Thoracic aorta (tissue), 2 donors: ENCODE data around the gene C9orf152. TPM values are rescaled to one million over a fixed set of nuclear protein-coding genes. Genes with fewer than 3 reads are reported as not detected.
"Not testable (repeated sequence)": the region's sequence is repeated elsewhere in the genome, so short reads cannot be mapped to it uniquely, and the experiment has no call there.

Experiments used
- ATAC-seq: fragments of 150-250 bp; one replicate; pipeline ENCODE4 v1.8.0; 2017; ENCODE audit warnings: low read depth; ENCODE audit not compliant: insufficient number of reproducible peaks, low FRiP score
- DNase-seq: peaks from one replicate; pipeline ENCODE4 v3.0.0-alpha.2; 2020; ENCODE audit warnings: low spot score
- H3K27ac ChIP-seq, 2 donors: fragments of 200-600 bp; sonication (generic); 1 replicate in 1 of 2; 2 replicates in 1 of 2; pipeline ENCODE4 v1.5.1; 2016; ENCODE audit warnings: mild to moderate bottlenecking in 2 of 2, moderate library complexity in 2 of 2
- H3K27me3 ChIP-seq: fragments of 200-600 bp; sonication (generic); replicated peaks from 2 replicates; pipeline ENCODE4 v1.6.0; 2016; ENCODE audit warnings: mild to moderate bottlenecking; ENCODE audit not compliant: insufficient read depth
- H3K36me3 ChIP-seq: fragments of 200-600 bp; sonication (generic); one replicate; pipeline ENCODE4 v1.5.1; 2016
- H3K4me1 ChIP-seq, 2 donors: fragments of 200-600 bp; sonication (generic); 1 replicate in 1 of 2; 2 replicates in 1 of 2; pipeline versions ENCODE4 v1.5.1 to v1.6.0; 2016; ENCODE audit warnings: low read depth in 2 of 2, mild to moderate bottlenecking in 1 of 2; ENCODE audit not compliant: control insufficient read depth in 1 of 2
- H3K4me3 ChIP-seq: fragments of 200-600 bp; sonication (generic); 2 replicates; pipeline ENCODE4 v1.5.1; 2016; ENCODE audit warnings: mild to moderate bottlenecking
- H3K9me3 ChIP-seq: fragments of 200-600 bp; sonication (generic); 2 replicates; pipeline ENCODE4 v1.5.1; 2016
- total RNA-seq, 2 donors: library from RNA; depleted of rRNA; stranded (reverse); fragments of >200 nt; gene quantifications; one replicate each; pipeline versions ENCODE4 v1.1.0 to v1.2.3, GENCODE V29; 2016
- TF ChIP-seq, protein P1 (sequence below): fragments of 200-600 bp; sonication (generic); IDR thresholded peaks from one replicate; pipeline ENCODE4 v1.5.1; 2019; ENCODE audit warnings: antibody characterized with exemption

The C9orf152 gene
- total RNA-seq, 2 donors from 2014 or later = 0.56 TPM; not detected in 1

DNA sequence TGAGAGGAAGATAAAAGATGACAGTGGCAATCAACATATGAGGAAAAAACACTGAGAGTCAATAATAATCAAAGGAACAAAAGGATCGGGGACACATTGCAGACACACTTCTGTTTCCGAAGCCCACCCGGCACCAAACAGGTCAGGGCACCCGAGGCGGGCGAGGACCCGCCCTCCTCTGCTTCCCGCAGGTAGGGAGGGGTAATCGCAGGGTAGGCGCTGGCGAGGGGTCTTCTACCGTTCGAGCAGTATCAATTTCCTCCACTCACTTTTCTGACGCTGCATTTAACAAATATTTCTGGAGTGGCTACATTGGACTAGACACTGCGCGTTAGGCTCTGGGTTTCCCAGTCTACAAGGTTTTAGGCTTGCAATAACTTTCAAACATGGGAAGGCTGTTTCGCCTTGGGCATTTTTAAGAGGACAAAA, 47.1 kb upstream of the C9orf152 start:
- Histone ChIP-seq H3K4me3 (peak overlapping the region; percentile 81), H3K27ac (peak overlapping the region; percentile 81 to 84), H3K27me3 (no peaks in the 10 kb centered on the region), H3K36me3 (no peaks in the 10 kb centered on the region), H3K9me3 (no peaks in the 10 kb centered on the region), H3K4me1 (peaks cover 18 to 23% of the 10 kb centered on the region in 2 donors)
- TF ChIP-seq, protein P1, sequence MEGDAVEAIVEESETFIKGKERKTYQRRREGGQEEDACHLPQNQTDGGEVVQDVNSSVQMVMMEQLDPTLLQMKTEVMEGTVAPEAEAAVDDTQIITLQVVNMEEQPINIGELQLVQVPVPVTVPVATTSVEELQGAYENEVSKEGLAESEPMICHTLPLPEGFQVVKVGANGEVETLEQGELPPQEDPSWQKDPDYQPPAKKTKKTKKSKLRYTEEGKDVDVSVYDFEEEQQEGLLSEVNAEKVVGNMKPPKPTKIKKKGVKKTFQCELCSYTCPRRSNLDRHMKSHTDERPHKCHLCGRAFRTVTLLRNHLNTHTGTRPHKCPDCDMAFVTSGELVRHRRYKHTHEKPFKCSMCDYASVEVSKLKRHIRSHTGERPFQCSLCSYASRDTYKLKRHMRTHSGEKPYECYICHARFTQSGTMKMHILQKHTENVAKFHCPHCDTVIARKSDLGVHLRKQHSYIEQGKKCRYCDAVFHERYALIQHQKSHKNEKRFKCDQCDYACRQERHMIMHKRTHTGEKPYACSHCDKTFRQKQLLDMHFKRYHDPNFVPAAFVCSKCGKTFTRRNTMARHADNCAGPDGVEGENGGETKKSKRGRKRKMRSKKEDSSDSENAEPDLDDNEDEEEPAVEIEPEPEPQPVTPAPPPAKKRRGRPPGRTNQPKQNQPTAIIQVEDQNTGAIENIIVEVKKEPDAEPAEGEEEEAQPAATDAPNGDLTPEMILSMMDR = no peak
- DNase-seq (no peak), ATAC-seq (no peak)

DNA sequence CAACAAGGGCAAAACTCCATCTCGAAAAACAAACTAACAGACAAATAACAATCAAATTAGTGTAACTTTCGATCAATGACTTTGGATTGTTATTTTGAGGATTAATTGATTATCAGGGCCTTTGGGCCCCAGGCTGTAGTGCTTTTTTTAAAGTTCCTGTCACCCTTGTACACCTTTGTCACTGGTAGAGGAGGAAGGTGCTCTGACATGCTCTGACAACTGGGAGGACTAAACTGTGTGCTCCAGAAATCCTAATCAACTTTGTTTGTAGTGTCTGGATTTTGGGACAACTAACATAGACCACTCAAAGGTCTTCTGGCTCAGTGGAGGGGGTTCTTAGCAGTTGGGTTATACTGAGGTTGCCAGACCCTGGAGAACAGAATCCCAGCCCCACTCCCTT, 46.5 kb upstream of the C9orf152 start:
- DNase-seq (no peak), ATAC-seq (no peak)
- Histone ChIP-seq H3K9me3 (no peaks in the 10 kb centered on the region), H3K4me1 (peaks cover 18 to 23% of the 10 kb centered on the region in 2 donors), H3K36me3 (peaks cover 5% of the 10 kb centered on the region), H3K27ac (peak overlapping the region in 1 of 2 donors; percentile 81), H3K4me3 (peak overlapping the region; percentile 81), H3K27me3 (no peaks in the 10 kb centered on the region)
- TF ChIP-seq, protein P1 = no peak

DNA sequence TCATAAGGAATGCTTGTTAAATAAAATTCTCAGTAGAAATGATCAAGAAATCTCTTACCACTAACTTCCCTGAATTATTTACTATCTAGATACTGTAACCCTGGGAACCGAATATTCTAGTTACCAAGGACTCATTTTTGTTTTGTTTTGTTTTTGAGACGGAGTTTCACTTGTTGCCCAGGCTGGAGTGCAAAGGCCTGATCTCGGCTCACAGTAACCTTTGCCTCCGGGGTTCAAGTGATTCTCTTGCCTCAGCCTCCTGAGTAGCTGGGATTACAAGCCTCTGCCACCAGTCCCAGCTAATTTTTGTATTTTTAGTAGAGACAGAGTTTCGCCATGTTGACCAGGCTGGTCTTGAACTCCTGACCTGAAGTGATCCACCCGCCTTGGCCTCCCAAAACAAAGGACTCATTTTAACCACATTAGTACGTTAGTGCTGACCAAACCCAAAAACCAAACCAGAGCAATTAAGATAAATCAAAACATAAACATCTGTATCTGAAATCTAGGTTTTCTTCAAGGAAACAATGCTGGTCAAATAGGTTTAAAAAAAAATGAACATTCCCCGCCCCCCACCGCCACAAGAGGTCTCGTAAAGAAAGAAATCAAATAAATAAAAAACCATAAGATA, 44.7 kb upstream of the C9orf152 start:
- DNase-seq (no peak), ATAC-seq (no peak)
- Histone ChIP-seq H3K36me3 (peaks cover 15% of the 10 kb centered on the region), H3K4me3 (no peak overlapping the region), H3K4me1 (peaks cover 18 to 21% of the 10 kb centered on the region in 2 donors), H3K27ac (no peak overlapping the region), H3K27me3 (no peaks in the 10 kb centered on the region), H3K9me3 (no peaks in the 10 kb centered on the region)
- TF ChIP-seq, protein P1 = no peak

DNA sequence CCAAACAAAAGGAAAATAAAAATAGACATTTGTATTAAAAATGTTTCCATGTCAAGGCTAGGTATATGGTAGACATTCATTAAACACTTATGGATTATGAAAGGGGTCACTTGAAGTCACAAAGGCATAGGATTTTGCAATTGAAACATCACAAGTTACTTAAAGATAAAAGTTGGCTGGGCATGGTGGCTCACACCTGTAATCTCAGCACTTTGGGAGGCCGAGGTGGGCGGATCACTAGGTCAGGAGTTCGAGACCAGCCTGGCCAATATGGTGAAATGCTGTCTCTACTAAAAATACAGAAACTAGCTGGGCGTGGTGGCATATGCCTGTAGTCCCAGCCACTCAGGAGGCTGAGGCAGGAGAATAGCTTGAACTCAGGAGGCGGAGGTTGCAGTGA, 43.8 kb upstream of the C9orf152 start:
- H3K27me3 ChIP-seq, DNase-seq, H3K27ac ChIP-seq, H3K4me3 ChIP-seq, ATAC-seq, H3K9me3 ChIP-seq: not testable (repeated sequence)
- H3K36me3 ChIP-seq = peaks cover 20% of the 10 kb centered on the region
- H3K4me1 ChIP-seq = peaks cover 13 to 15% of the 10 kb centered on the region in 2 donors

DNA sequence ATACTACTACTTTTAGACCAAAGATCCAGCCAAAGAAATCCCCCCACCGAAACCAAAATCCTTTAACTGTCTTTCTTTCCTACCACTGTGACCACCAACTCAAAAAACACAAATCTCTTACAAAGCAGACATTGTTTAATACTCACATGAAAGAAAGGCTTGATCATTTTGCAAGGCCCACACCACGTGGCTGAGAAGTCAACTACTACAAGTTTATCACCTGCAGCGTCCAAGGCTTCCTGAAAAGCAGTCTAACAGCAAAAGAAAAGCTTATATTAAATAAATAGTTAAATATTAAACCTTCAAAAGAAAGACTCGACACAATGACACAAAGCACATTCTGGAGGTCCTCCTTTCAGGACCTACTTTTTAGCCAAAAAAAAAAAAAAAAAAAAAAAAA, 43.3 kb upstream of the C9orf152 start:
- H3K27ac ChIP-seq = no peak overlapping the region
- peaks cover 21% of the 10 kb centered on the region for H3K36me3 ChIP-seq
- TF ChIP-seq, protein P1 = no peak
- no peak for DNase-seq
- no peak overlapping the region for H3K4me3 ChIP-seq
- H3K4me1 ChIP-seq = peaks cover 13 to 15% of the 10 kb centered on the region in 2 donors
- no peak for ATAC-seq
- no peaks in the 10 kb centered on the region for H3K9me3 ChIP-seq
- no peaks in the 10 kb centered on the region for H3K27me3 ChIP-seq

DNA sequence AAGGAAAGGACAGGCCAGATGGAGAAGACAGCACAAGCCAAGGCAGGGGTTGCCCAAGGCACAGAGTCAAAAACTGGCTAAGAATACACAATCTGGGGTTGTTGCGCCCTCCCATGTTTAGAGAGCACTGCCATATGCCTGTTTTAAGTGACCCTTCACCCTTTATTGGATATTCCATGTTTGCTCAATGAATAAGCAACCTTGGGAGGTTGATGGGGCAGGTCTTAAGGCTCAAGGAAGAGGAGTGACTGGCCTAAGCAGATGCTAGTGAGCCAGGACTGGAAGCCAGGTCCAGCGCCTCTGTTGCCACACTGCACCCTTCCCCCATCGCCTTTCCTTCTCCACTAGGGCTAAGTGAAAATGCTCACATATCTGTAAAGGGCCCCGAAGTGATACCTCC, 41.6 kb upstream of the C9orf152 start:
- DNase-seq (no peak), ATAC-seq (no peak)
- no peaks in the 10 kb centered on the region for H3K9me3 ChIP-seq
- peaks cover 9 to 14% of the 10 kb centered on the region in 2 donors for H3K4me1 ChIP-seq
- TF ChIP-seq, protein P1 = no peak
- H3K27me3 ChIP-seq = no peaks in the 10 kb centered on the region
- H3K27ac ChIP-seq = no peak overlapping the region
- H3K4me3 ChIP-seq = no peak overlapping the region
- H3K36me3 ChIP-seq = peaks cover 26% of the 10 kb centered on the region
